Head of caudate nucleus (tissue), 42 donors: ENCODE measurements around the gene CTNNA3.
"Not testable (repeated sequence)": the region's sequence is repeated elsewhere in the genome, so short reads cannot be mapped to it uniquely, and the experiment has no call there.

Source experiments
- DNase-seq, 42 donors: peaks; one replicate each; pipeline versions ENCODE4 v3.0.0 to v3.0.0-alpha.2; 2020 to 2021; ENCODE audit warnings: mixed read lengths in 7 of 42
- intact Hi-C: fragments of 100-400 bp; cut with DNase I; formaldehyde crosslinking; loops from one replicate; pipeline ENCODE4 v1.15.0; 2022

CTNNA3 gene

DNA sequence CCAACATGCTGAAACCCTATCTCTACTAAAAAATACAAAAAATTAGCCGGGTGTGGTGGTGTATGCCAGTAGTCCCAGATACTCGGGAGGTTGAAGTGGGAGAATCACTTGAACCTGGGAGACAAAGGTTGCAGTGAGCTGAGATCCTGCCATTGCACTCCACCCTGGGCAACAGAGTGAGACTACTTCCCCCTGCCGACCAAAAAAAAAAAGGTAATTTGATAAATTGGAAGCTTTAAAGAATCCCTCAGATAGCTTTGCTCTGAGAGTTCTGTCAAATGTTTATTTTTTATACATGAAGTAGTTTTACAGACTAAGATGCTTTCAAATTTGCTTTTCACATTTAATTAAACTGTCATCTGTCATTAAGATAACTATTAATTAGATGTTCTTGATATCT lies 1333.5 kb downstream of the CTNNA3 start:
- no peak for DNase-seq
- intact Hi-C loops: no loop called here

- DNase-seq, intact Hi-C loops: not testable (repeated sequence)
Observed at GRCh38 chr10:66353822-66354221, 1342.2 kb downstream of the CTNNA3 start.

DNA sequence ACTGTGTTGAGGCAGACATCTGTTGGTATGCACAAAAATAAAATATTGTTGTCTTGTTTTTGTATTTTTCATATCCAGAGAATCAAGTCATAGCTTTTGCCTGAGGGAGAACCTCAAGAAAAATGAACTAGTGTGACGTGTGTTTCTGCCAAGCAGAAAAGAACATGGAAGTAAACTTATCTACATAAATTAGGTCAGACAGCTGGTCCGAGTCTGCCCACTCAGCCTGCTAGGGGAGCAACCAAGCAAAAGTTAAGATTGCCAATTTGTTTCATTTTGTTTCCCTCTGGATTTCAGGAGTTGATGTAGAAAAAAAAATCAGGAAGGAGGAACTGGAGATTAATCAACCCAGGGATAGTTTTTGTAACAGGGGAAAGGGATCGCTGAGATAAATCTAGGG lies 1342.6 kb downstream of the CTNNA3 start:
- intact Hi-C loops: no loop called here
- no peak for DNase-seq

GRCh38 chr10:66350622-66351399 lies 1345.2 kb downstream of the CTNNA3 start:
- no peak for DNase-seq
- intact Hi-C loops: no loop called here

- intact Hi-C loops: no loop called here
- DNase-seq: no peak
Observed at GRCh38 chr10:66349726-66350125, 1346.3 kb downstream of the CTNNA3 start.

- intact Hi-C loops: no loop called here
- no peak for DNase-seq
Observed at GRCh38 chr10:66349076-66349475, 1346.9 kb downstream of the CTNNA3 start.

- DNase-seq: no peak
- intact Hi-C loops: no loop called here
Observed at GRCh38 chr10:66337211-66337610, 1358.8 kb downstream of the CTNNA3 start.

DNA sequence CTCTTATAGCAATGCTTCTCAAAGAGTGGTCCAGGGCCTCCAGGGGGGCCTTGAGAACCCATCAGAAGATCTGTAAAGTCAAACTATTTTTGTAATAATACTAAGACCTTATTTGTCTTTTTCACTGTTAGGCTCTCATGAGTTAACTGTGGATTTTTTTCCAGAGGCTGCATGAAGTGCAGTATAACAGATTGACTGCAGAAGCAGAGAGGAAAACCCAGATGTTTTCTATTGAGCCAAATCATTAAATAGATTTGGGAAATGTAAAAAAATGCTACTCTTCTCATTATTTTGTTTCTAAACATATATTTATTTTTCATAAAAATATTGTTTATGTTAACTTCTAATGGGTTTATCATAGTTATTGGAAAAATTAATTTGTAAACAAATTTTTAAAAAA lies 1359.2 kb downstream of the CTNNA3 start:
- intact Hi-C loops: no loop called here
- no peak for DNase-seq

DNA sequence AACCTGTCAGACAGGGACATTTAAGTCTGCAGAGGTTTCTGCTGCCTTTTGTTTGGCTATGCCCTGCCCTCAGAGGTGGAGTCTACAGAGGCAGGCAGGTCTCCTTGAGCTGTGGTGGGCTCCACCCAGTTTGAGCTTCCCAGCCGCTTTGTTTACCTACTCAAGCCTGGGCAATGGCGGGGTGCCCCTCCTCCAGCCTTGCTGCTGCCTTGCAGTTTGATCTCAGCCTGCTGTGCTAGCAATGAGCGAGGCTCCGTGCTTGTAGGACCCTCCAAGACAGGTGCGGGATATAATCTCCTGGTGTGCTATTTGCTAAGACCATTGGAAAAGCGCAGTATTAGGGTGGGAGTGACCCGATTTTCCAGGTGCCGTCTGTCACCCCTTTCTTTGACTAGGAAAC lies 1360.2 kb downstream of the CTNNA3 start:
- intact Hi-C loops, DNase-seq: not testable (repeated sequence)

DNA sequence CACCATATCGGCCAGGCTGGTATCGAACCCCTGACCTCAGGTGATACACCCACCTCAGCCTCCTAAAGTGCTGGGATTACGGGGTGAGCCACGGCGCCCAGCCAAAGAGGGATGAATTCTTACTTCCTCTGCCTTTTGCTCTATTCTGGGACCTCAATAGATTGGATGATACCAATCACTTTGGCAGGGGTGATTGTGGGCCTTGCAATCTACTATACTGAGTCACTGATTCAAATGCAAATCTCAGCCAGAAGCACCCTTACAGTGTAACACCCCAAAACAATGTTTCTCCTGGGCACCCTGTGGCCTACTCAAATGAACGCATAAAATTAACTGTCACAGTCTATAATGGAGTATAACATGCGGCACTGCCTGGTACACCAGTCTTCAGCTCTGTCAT lies 1366.8 kb downstream of the CTNNA3 start:
- no peak for DNase-seq
- intact Hi-C loops: no loop called here

- DNase-seq: no peak
- intact Hi-C loops: no loop called here
Observed at GRCh38 chr10:66326876-66327275, 1369.1 kb downstream of the CTNNA3 start.

- intact Hi-C loops: no loop called here
- no peak for DNase-seq
Observed at GRCh38 chr10:66322777-66323176, 1373.2 kb downstream of the CTNNA3 start.

DNA sequence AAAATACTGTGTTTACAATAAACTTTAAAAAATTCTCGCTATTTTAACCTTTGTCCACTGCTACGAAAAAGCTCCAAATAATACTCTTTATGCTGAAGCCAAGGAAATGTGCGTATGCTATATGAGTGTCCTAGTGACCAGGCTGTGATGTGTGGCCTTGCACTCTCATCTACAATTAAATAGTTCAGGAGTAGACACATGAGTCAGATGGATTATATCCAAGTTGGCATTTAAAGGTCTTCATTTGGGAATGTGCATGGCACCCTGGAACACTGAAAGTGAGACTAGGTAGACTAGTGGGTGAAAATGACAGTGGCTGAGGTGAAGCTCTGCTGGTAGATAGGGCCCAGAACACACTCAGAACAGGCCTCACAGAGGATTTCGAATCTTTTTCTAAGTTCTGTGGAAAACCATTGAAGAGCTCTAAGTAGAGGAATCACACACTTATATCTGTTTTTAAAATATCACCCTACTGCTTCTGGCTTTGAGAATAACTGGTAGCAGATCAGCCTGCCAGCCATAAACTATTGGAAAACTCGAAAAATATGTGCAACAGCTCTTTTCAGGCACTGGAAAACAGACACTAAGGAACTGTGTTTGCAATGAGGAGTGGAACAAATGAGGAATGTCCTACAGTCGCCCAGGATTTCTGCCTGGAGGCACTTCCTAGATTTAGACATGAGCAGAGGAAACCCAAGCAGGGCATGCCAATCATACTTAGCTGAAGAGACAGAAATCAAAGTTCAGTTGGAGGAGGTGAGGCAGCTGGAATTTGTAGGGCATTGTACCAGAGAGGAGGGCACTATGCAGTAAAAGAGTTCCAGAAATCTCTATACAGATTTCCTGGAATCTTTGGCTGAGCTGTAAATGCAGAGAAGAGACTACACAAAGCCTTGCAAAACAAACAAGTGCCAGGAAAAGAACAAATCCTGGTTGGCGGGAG lies 1374.0 kb downstream of the CTNNA3 start:
- no peak for DNase-seq

GRCh38 chr10:66318761-66319160 lies 1377.2 kb downstream of the CTNNA3 start:
- intact Hi-C loops: no loop called here
- no peak for DNase-seq

More for the DNA sequence above, 1374.0 kb downstream of the CTNNA3 start:
- intact Hi-C loops: no loop called here

GRCh38 chr10:66307826-66308225 lies 1388.2 kb downstream of the CTNNA3 start:
- intact Hi-C loops: no loop called here
- DNase-seq: no peak

GRCh38 chr10:66301078-66301477 lies 1394.9 kb downstream of the CTNNA3 start:
- intact Hi-C loops: no loop called here
- DNase-seq: no peak

GRCh38 chr10:66295602-66296001 lies 1400.4 kb downstream of the CTNNA3 start:
- intact Hi-C loops: no loop called here
- no peak for DNase-seq

DNA sequence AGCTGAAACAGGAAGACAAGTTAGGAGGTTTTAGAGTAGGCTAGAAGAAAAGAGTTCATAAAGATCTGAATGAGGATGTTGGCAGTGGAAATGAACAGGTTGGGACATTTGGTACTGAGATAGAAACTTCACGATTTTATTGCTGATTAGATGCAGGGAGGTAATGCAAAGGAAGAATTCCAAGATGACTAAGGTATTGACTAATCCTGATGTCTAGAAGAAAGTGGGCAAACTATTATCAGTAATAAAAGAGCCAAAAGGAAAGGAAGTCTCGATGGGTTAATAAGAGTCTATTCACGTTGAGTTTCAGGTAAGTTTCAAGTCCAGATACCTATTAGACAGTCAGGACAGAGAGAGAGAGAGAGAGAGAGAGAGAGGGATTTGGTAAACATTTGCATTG lies 1401.5 kb downstream of the CTNNA3 start:
- intact Hi-C loops: no loop called here
- no peak for DNase-seq

- intact Hi-C loops: no loop called here
- no peak for DNase-seq
Observed at GRCh38 chr10:66292922-66293321, 1403.1 kb downstream of the CTNNA3 start.

DNA sequence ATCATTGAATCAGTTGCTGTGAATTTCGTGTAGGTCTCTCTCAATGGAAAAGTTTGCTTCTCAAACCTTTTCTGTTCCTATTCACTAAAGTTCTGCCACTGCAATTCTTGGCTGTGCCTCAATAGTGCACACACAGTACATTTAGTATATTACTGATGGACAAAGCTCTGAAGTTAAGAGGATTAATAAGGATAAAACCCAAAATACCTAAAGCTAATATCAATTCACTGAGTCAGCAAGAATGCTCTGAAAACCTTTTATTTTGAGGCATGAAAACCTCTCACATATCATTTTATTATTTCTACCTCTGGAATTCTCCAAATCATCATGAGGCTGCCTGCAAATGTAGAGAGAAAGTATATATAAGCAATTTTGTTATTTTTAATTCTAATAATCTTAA lies 1403.5 kb downstream of the CTNNA3 start:
- intact Hi-C loops: no loop called here
- DNase-seq: no peak
